HepG2 (cell line): Measurements from ENCODE around the gene SLC25A28. TPM values are rescaled to one million over a fixed set of nuclear protein-coding genes. Genes with fewer than 3 reads are reported as not detected.

ENCODE experiments used
- BORCS8-MEF2B ChIP-seq: sonication (generic); formaldehyde crosslinking; IDR thresholded peaks from 2 replicates; pipeline ENCODE4 v1.8.0; 2022; ENCODE audit warnings: mild to moderate bottlenecking, missing genetic modification reagents
- HCFC1 ChIP-seq: fragments of 150-350 bp; IDR thresholded peaks from 2 replicates; pipeline ENCODE4 v1.6.1; 2014; ENCODE audit warnings: low read depth, low read length
- HNRNPLL ChIP-seq: fragments of 200-400 bp; formaldehyde crosslinking; IDR thresholded peaks from 2 replicates; pipeline ENCODE4 v1.6.1; 2017; ENCODE audit warnings: mild to moderate bottlenecking, low read depth, low read length; ENCODE audit not compliant: poor library complexity, severe bottlenecking
- MLLT10 ChIP-seq: sonication (generic); formaldehyde crosslinking; IDR thresholded peaks from 2 replicates; pipeline ENCODE4 v1.4.0; 2020; ENCODE audit warnings: missing genetic modification reagents
- NR2C2 ChIP-seq: sonication (generic); formaldehyde crosslinking; IDR thresholded peaks from 2 replicates; pipeline ENCODE4 v1.4.0; 2020; ENCODE audit warnings: missing genetic modification reagents, mild to moderate bottlenecking, moderate library complexity, borderline replicate concordance
- POLR2AphosphoS5 ChIP-seq: IDR thresholded peaks from 2 replicates; pipeline ENCODE4 v1.6.1; 2012; ENCODE audit warnings: low read depth, low read length
- SNAI1 ChIP-seq: sonication (generic); formaldehyde crosslinking; IDR thresholded peaks from 2 replicates; pipeline ENCODE4 v1.5.0; 2020; ENCODE audit warnings: mild to moderate bottlenecking, missing genetic modification reagents, borderline replicate concordance
- STAT5B ChIP-seq: sonication (generic); formaldehyde crosslinking; IDR thresholded peaks from 2 replicates; pipeline ENCODE4 v1.4.0; 2020; ENCODE audit warnings: missing genetic modification reagents
- TERF1 ChIP-seq: sonication (generic); formaldehyde crosslinking; IDR thresholded peaks from 2 replicates; pipeline ENCODE4 v1.8.0; 2022; ENCODE audit warnings: mild to moderate bottlenecking, missing genetic modification reagents, moderate library complexity
- ZBTB38 ChIP-seq: sonication (generic); formaldehyde crosslinking; IDR thresholded peaks from 2 replicates; pipeline ENCODE4 v1.5.1; 2020; ENCODE audit warnings: mild to moderate bottlenecking, missing genetic modification reagents
- ZNF383 ChIP-seq: sonication (generic); formaldehyde crosslinking; IDR thresholded peaks from 2 replicates; pipeline ENCODE4 v1.4.0; 2020; ENCODE audit warnings: missing genetic modification reagents, mild to moderate bottlenecking, borderline replicate concordance
- ZNF446 ChIP-seq: sonication (generic); formaldehyde crosslinking; IDR thresholded peaks from 2 replicates; pipeline ENCODE4 v1.5.0; 2020; ENCODE audit warnings: mild to moderate bottlenecking, missing genetic modification reagents
- ZNF607 ChIP-seq: sonication (generic); formaldehyde crosslinking; IDR thresholded peaks from 2 replicates; pipeline ENCODE4 v1.5.1; 2020; ENCODE audit warnings: missing genetic modification reagents, mild to moderate bottlenecking, borderline replicate concordance
- ZNF709 ChIP-seq: sonication (generic); formaldehyde crosslinking; IDR thresholded peaks from 2 replicates; pipeline ENCODE4 v1.5.0; 2020; ENCODE audit warnings: mild to moderate bottlenecking, missing genetic modification reagents
- ZNF746 ChIP-seq: sonication (generic); formaldehyde crosslinking; IDR thresholded peaks from 2 replicates; pipeline ENCODE4 v1.8.0; 2022; ENCODE audit warnings: mild to moderate bottlenecking, missing genetic modification reagents
- ZNF788 ChIP-seq: sonication (generic); formaldehyde crosslinking; IDR thresholded peaks from 2 replicates; pipeline ENCODE4 v1.5.0; 2020; ENCODE audit warnings: mild to moderate bottlenecking, missing genetic modification reagents, borderline replicate concordance
- polyA plus RNA-seq, 8 experiments: library from polyadenylated mRNA; depleted of rRNA in 3 of 8; stranded (reverse) in 7 of 8; unstranded in 1 of 8; fragments of >200 nt; fragmentation: Illumina TruSeq in 4 of 8; extraction: Trizol in 4 of 8; gene quantifications; 2 replicates each; pipeline versions ENCODE4 v1.2.1 to v1.2.3, GENCODE V29; 2011 to 2016; ENCODE audit warnings: low read depth in 4 of 8, missing spikeins in 1 of 8, mixed read lengths in 1 of 8; ENCODE audit not compliant: insufficient read depth in 1 of 8
- total RNA-seq, 5 experiments: library from RNA; depleted of rRNA; stranded (reverse); fragments of >200 nt; fragmentation: Illumina TruSeq; extraction: Trizol; gene quantifications; 2 replicates each; pipeline ENCODE4 v1.2.3, GENCODE V29; 2016; ENCODE audit warnings: low read depth in 1 of 5
- TF ChIP-seq, protein P1 (sequence below): sonication (generic); formaldehyde crosslinking; IDR thresholded peaks from 2 replicates; pipeline ENCODE4 v1.4.0; 2020; ENCODE audit warnings: missing genetic modification reagents, borderline replicate concordance
- TF ChIP-seq, protein P2 (sequence below): sonication (generic); formaldehyde crosslinking; IDR thresholded peaks from 2 replicates; pipeline ENCODE4 v1.9.0; 2021; ENCODE audit warnings: missing genetic modification reagents, mild to moderate bottlenecking, borderline replicate concordance
- TF ChIP-seq, protein P3 (sequence below): sonication (generic); formaldehyde crosslinking; IDR thresholded peaks from 2 replicates; pipeline ENCODE4 v1.8.1; 2023; ENCODE audit warnings: missing genetic modification reagents, mild to moderate bottlenecking, borderline replicate concordance

SLC25A28 gene
- total and polyA plus RNA-seq, 2 of the 13 experiments (the other 11 are each of a cell fraction or from before 2014, with no cell fraction given) = 15.2 to 41.0 TPM

DNA sequence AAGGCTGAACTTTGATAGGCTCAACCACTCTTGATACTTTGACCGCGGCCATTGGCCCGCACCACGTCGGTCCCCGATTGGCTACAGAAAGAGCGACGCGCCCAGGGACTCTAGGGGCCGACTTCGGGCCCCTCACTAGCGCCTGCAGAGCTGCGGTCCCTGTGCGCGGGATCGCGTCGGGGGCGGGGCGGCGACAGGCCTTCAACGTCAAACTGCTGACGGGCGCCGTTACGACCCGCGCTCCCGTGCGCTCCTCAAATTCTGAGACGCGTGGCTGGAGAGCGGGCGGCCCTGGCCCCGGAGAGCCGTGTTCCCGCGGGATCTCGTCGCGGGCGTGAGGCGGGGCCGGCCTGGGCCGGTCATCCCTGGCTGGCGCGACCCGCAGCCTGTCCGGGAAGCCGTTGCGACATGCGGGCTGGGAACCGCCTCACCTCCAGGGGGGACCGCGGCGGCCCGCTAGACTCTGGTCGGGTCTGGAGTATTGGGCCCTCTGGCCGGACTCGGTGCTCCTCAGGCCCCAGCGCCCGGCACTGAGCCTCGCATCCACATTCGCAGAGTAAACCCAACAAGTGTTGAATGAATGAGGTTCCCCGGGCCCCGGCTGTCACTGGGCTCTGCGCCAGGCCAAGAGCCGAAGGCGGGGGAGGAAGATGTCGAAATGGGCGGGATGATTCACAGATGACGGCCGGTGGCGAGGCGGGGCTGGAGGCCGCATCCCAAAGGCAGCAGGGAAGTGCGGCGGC lies 643 bp upstream of the SLC25A28 start (continued):
- TF ChIP-seq, protein P1, sequence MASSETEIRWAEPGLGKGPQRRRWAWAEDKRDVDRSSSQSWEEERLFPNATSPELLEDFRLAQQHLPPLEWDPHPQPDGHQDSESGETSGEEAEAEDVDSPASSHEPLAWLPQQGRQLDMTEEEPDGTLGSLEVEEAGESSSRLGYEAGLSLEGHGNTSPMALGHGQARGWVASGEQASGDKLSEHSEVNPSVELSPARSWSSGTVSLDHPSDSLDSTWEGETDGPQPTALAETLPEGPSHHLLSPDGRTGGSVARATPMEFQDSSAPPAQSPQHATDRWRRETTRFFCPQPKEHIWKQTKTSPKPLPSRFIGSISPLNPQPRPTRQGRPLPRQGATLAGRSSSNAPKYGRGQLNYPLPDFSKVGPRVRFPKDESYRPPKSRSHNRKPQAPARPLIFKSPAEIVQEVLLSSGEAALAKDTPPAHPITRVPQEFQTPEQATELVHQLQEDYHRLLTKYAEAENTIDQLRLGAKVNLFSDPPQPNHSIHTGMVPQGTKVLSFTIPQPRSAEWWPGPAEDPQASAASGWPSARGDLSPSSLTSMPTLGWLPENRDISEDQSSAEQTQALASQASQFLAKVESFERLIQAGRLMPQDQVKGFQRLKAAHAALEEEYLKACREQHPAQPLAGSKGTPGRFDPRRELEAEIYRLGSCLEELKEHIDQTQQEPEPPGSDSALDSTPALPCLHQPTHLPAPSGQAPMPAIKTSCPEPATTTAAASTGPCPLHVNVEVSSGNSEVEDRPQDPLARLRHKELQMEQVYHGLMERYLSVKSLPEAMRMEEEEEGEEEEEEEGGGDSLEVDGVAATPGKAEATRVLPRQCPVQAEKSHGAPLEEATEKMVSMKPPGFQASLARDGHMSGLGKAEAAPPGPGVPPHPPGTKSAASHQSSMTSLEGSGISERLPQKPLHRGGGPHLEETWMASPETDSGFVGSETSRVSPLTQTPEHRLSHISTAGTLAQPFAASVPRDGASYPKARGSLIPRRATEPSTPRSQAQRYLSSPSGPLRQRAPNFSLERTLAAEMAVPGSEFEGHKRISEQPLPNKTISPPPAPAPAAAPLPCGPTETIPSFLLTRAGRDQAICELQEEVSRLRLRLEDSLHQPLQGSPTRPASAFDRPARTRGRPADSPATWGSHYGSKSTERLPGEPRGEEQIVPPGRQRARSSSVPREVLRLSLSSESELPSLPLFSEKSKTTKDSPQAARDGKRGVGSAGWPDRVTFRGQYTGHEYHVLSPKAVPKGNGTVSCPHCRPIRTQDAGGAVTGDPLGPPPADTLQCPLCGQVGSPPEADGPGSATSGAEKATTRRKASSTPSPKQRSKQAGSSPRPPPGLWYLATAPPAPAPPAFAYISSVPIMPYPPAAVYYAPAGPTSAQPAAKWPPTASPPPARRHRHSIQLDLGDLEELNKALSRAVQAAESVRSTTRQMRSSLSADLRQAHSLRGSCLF (CRISPR knock-in tag) = 0 out of 2 replicates have a peak, but pooled peaks have one; percentile 25
- TF ChIP-seq HNRNPLL (peak; percentile 79), SNAI1 (CRISPR knock-in tag) (peak; percentile 84; the same call in 1 of the 2 replicates), ZNF383 (0 out of 2 replicates have a peak, but pooled peaks have one; percentile 30), TERF1 (CRISPR knock-in tag) (no peak), ZBTB38 (no peak), ZNF607 (CRISPR knock-in tag) (peak; percentile 98), ZNF746 (CRISPR knock-in tag) (no peak; the same call in 1 of the 2 replicates), HCFC1 (no peak), ZNF788 (CRISPR knock-in tag) (peak; percentile 90), BORCS8-MEF2B (peak; percentile 86), ZNF446 (no peak), MLLT10 (CRISPR knock-in tag) (no peak), POLR2AphosphoS5 (peak; percentile 52), ZNF709 (CRISPR knock-in tag) (peak; percentile 95), STAT5B (CRISPR knock-in tag) (no peak), NR2C2 (CRISPR knock-in tag) (peak; percentile 76)
- TF ChIP-seq, protein P2, sequence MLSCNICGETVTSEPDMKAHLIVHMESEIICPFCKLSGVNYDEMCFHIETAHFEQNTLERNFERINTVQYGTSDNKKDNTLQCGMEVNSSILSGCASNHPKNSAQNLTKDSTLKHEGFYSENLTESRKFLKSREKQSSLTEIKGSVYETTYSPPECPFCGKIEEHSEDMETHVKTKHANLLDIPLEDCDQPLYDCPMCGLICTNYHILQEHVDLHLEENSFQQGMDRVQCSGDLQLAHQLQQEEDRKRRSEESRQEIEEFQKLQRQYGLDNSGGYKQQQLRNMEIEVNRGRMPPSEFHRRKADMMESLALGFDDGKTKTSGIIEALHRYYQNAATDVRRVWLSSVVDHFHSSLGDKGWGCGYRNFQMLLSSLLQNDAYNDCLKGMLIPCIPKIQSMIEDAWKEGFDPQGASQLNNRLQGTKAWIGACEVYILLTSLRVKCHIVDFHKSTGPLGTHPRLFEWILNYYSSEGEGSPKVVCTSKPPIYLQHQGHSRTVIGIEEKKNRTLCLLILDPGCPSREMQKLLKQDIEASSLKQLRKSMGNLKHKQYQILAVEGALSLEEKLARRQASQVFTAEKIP (CRISPR knock-in tag) = no peak
- TF ChIP-seq, protein P3, sequence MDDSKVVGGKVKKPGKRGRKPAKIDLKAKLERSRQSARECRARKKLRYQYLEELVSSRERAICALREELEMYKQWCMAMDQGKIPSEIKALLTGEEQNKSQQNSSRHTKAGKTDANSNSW (CRISPR knock-in tag) = no peak; the same call in 1 of the 2 replicates
